Measurements from ENCODE around the gene A2M. TPM values are rescaled to one million over a fixed set of nuclear protein-coding genes. Genes with fewer than 3 reads are reported as not detected.

Gene A2M
- total and polyA plus RNA-seq, 2 of the 13 experiments (the other 11 are each of a cell fraction or from before 2014, with no cell fraction given) = 2,807 to 6,551 TPM

DNA sequence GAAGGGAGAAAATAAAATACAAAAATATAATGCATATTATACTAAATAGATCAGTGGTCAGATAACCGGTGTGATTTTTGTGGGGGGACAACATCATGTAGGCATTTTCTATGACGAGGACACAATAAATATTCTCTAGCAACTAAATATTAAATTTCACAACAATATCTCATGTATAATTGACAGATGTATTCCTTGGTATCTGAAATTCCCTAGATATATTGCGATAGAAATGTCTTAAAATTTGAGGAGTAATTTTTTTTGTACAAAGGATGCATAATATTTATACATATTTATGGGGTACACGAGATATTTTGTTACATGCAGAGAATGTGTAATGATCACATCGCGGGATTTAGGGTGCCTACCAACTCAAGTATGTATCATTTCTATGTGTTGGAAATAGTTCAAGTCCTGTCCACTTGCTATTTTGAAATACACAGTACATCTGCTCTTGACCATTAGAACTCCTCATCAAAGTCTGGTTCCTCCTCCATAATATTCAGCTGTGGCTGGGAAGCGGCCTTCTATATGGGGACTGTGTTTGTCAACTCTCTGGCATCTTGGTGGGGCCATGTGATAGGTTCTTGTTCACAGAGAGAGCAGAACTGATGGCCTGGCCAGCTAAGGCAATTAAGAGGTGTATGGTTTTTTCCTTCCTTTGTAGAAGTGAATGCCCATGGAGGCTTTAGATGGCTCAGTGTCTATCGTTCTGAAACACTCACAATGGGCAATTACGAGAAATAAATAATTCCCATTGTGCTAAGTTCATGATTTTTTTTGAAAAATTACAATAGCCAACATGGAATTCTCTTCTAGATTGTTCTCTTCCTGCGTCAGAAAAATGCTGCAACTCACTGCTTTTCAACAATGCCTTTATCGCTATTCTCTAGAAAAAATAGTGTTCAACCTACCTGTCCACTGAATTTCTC lies 8.8 kb downstream of the A2M start:
- DNase-seq (ENCODE audit: low spot score) = no peak
- Histone ChIP-seq H2AFZ (ENCODE audit: low read length) (no peak overlapping the region), H3K9ac (ENCODE audit: insufficient read depth, low read depth, low read length) (no peak overlapping the region), H4K20me1 (ENCODE audit: insufficient read depth, low read length) (peaks cover 38% of the 10 kb centered on the region), H3K36me3 (replicated peaks in 1 of 2; ENCODE audit: control insufficient read depth in 1 of 2, insufficient read depth in 2 of 2, low read length in 2 of 2) (peaks cover 22 to 74% of the 10 kb centered on the region in 2 experiments), H3K4me2 (ENCODE audit: low read depth, low read length) (no peak overlapping the region), H3K9me3 (ENCODE audit: low read length) (no peaks in the 10 kb centered on the region), H3K4me1 (ENCODE audit: insufficient read depth, low read length) (peaks cover 45% of the 10 kb centered on the region), H3K4me3 (replicated peaks in 1 of 3; ENCODE audit: insufficient read depth in 1 of 3, low read depth in 2 of 3, low read length in 3 of 3) (no peak overlapping the region), H3K27me3 (ENCODE audit: control insufficient read depth in 1 of 2, insufficient read depth in 2 of 2, low read length in 2 of 2) (no peaks in the 10 kb centered on the region), H3K27ac (ENCODE audit: extremely low read length, insufficient read depth, low read length) (peak overlapping the region; percentile 27), H3K79me2 (ENCODE audit: insufficient read depth, low read length) (peaks cover 8% of the 10 kb centered on the region)
- intact Hi-C loops (cut with micrococcal nuclease; ENCODE audit: unreplicated experiment) = no loop called here
- 93% methylated on average over 11 of the region's 11 CpGs for WGBS (ENCODE audit: low lambda C conversion rate)
- no TSS peak for BruUV-seq (replicated peaks)
- no peak for FAIRE-seq
- POLR2A ChIA-PET = interaction anchor here (1.4 kb wide), 1 partner anchor 9 kb away, joined by 7 read pairs; the partner anchor contains the start of gene A2M
- ATAC-seq = peak; percentile 38
- CTCF ChIA-PET (ENCODE audit: low intra/inter-chr PET ratio, low total read pairs) = no interaction called here
- in situ Hi-C loops (cut with HindIII; ENCODE audit: extremely low pct_ligation_motif_present, low pct_unique_long_range_greater_than_20kb) = no loop called here
- TF ChIP-seq ZNF557 (CRISPR knock-in tag; IDR thresholded peaks at IDR 0.05) (no peak; the same call in 1 of the 2 replicates), POLR2A (IDR thresholded peaks at IDR 0.05; ENCODE audit: insufficient read depth in 1 of 2, low read depth in 2 of 2, low read length in 2 of 2) (peak; percentile 7 to 51; a peak in 3 of 4 replicates), NKX3-1 (CRISPR knock-in tag; IDR thresholded peaks at IDR 0.05) (no peak), ZNF672 (CRISPR knock-in tag; IDR thresholded peaks at IDR 0.05) (no peak), ZNF510 (CRISPR knock-in tag; IDR thresholded peaks at IDR 0.05; ENCODE audit: low read depth) (no peak), ZNF460 (CRISPR knock-in tag; IDR thresholded peaks at IDR 0.05; ENCODE audit: borderline replicate concordance) (no peak), RORA (CRISPR knock-in tag; IDR thresholded peaks at IDR 0.05) (no peak), ELF4 (CRISPR knock-in tag; IDR thresholded peaks at IDR 0.05; ENCODE audit: borderline replicate concordance) (no peak), AKAP8 (CRISPR knock-in tag; IDR thresholded peaks at IDR 0.05) (peak; percentile 20; the same call in 1 of the 2 replicates), TARDBP (CRISPR knock-in tag; IDR thresholded peaks at IDR 0.05) (0 out of 2 replicates have a peak, but pooled peaks have one; percentile 36), CCAR2 (optimal IDR thresholded peaks at IDR 0.05; ENCODE audit: low read depth, low read length) (no peak), HNRNPL (IDR thresholded peaks at IDR 0.05; ENCODE audit: low read depth, low read length) (0 out of 2 replicates have a peak, but pooled peaks have one; percentile 2), THYN1 (CRISPR knock-in tag; IDR thresholded peaks at IDR 0.05; ENCODE audit: borderline replicate concordance, low read depth) (0 out of 2 replicates have a peak, but pooled peaks have one; percentile 40), ZFX (CRISPR knock-in tag; IDR thresholded peaks at IDR 0.05; ENCODE audit: low read depth) (0 out of 2 replicates have a peak, but pooled peaks have one; percentile 18), DPF2 (CRISPR knock-in tag; IDR thresholded peaks at IDR 0.05; ENCODE audit: borderline replicate concordance, low read depth) (no peak), IRF2 (CRISPR knock-in tag; IDR thresholded peaks at IDR 0.05) (0 out of 2 replicates have a peak, but pooled peaks have one; percentile 34), SOX6 (IDR thresholded peaks at IDR 0.05) (no peak), SOX6 (CRISPR knock-in tag; IDR thresholded peaks at IDR 0.05) (peak; percentile 17; the same call in 1 of the 2 replicates), HMG20A (CRISPR knock-in tag; IDR thresholded peaks at IDR 0.05; ENCODE audit: borderline replicate concordance) (no peak), ZNF552 (CRISPR knock-in tag; IDR thresholded peaks at IDR 0.05; ENCODE audit: borderline replicate concordance) (no peak), CENPX (CRISPR knock-in tag; IDR thresholded peaks at IDR 0.05) (no peak), KLF16 (CRISPR knock-in tag; IDR thresholded peaks at IDR 0.05) (peak in 1 of 2 experiments; percentile 15; a peak in 1 of 4 replicates), ZNF816 (CRISPR knock-in tag; IDR thresholded peaks at IDR 0.05; ENCODE audit: borderline replicate concordance) (no peak), ERF (CRISPR knock-in tag; IDR thresholded peaks at IDR 0.05) (0 out of 2 replicates have a peak, but pooled peaks have one; percentile 1), SNAI1 (CRISPR knock-in tag; IDR thresholded peaks at IDR 0.05; ENCODE audit: borderline replicate concordance) (no peak), SAP130 (CRISPR knock-in tag; IDR thresholded peaks at IDR 0.05; ENCODE audit: low read depth) (peak; percentile 6; the same call in 1 of the 2 replicates)
- TF ChIP-seq, protein P1, sequence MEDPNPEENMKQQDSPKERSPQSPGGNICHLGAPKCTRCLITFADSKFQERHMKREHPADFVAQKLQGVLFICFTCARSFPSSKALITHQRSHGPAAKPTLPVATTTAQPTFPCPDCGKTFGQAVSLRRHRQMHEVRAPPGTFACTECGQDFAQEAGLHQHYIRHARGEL (CRISPR knock-in tag; IDR thresholded peaks at IDR 0.05) = no peak

All from HepG2 (cell line).